HepG2 (cell line): ENCODE results near the gene TSEN34. TPM values are rescaled to one million over a fixed set of nuclear protein-coding genes. Genes with fewer than 3 reads are reported as not detected.

ENCODE experiments used
- AGO2 ChIP-seq: fragments of 200-400 bp; formaldehyde crosslinking; optimal IDR thresholded peaks from 2 replicates; pipeline ENCODE3; 2017; ENCODE audit warnings: mild to moderate bottlenecking, low read depth, low read length, moderate library complexity
- ELF3 ChIP-seq: IDR thresholded peaks from 2 replicates; pipeline ENCODE4 v1.6.1; 2016; ENCODE audit warnings: missing genetic modification reagents, missing compliant biosample characterization
- IRF2 ChIP-seq: IDR thresholded peaks from 2 replicates; pipeline ENCODE4 v1.6.1; 2018; ENCODE audit warnings: missing genetic modification reagents, missing compliant biosample characterization
- MAFK ChIP-seq, 2 experiments: IDR thresholded peaks in 1 of 2; conservative IDR thresholded peaks in 1 of 2; 2 replicates each; pipeline ENCODE4 v1.6.1; 2011; ENCODE audit warnings: improper control_type of control experiment in 2 of 2, low read length in 2 of 2
- MTF1 ChIP-seq: sonication (generic); formaldehyde crosslinking; IDR thresholded peaks from 2 replicates; pipeline ENCODE4 v1.5.0; 2020; ENCODE audit warnings: missing genetic modification reagents
- MZF1 ChIP-seq: sonication (generic); formaldehyde crosslinking; IDR thresholded peaks from 2 replicates; pipeline ENCODE4 v1.8.1; 2023; ENCODE audit warnings: mild to moderate bottlenecking, missing genetic modification reagents, borderline replicate concordance
- NFE2 ChIP-seq: sonication (generic); formaldehyde crosslinking; IDR thresholded peaks from 2 replicates; pipeline ENCODE4 v1.4.0; 2020; ENCODE audit warnings: missing genetic modification reagents
- NR2F6 ChIP-seq, 2 experiments: IDR thresholded peaks; 2 replicates each; pipeline ENCODE4 v1.6.1; 2016; ENCODE audit warnings: antibody characterized with exemption in 1 of 2, mild to moderate bottlenecking in 1 of 2
- POGK ChIP-seq: sonication (generic); formaldehyde crosslinking; conservative IDR thresholded peaks from 2 replicates; pipeline ENCODE4 v1.8.0; 2022; ENCODE audit warnings: mild to moderate bottlenecking, moderate library complexity, missing genetic modification reagents
- POLR2A ChIP-seq, 2 experiments: IDR thresholded peaks; 2 replicates each; pipeline ENCODE4 v1.6.1; 2011; ENCODE audit warnings: low read depth in 2 of 2, low read length in 2 of 2, mild to moderate bottlenecking in 1 of 2, moderate library complexity in 1 of 2; ENCODE audit not compliant: insufficient read depth in 1 of 2
- RAD21 ChIP-seq: fragments of 450-650 bp; formaldehyde crosslinking; IDR thresholded peaks from 2 replicates; pipeline ENCODE4 v1.5.0; 2020; ENCODE audit warnings: mild to moderate bottlenecking
- RBFOX2 ChIP-seq: fragments of 200-400 bp; formaldehyde crosslinking; IDR thresholded peaks from 2 replicates; pipeline ENCODE4 v1.6.1; 2017; ENCODE audit warnings: low read depth, mild to moderate bottlenecking, low read length
- RXRA ChIP-seq: sonication (generic); formaldehyde crosslinking; IDR thresholded peaks from 2 replicates; pipeline ENCODE4 v1.5.1; 2020; ENCODE audit warnings: missing genetic modification reagents
- RXRB ChIP-seq: IDR thresholded peaks from 2 replicates; pipeline ENCODE4 v1.6.1; 2016; ENCODE audit warnings: borderline replicate concordance, missing genetic modification reagents, missing compliant biosample characterization
- SALL1 ChIP-seq: sonication (generic); formaldehyde crosslinking; IDR thresholded peaks from 2 replicates; pipeline ENCODE4 v1.8.0; 2022; ENCODE audit warnings: mild to moderate bottlenecking, missing genetic modification reagents
- SIX1 ChIP-seq: sonication (generic); formaldehyde crosslinking; IDR thresholded peaks from 2 replicates; pipeline ENCODE4 v1.4.0; 2020; ENCODE audit warnings: missing genetic modification reagents, borderline replicate concordance
- ZNF432 ChIP-seq: sonication (generic); formaldehyde crosslinking; IDR thresholded peaks from 2 replicates; pipeline ENCODE4 v1.5.0; 2020; ENCODE audit warnings: missing genetic modification reagents, mild to moderate bottlenecking, borderline replicate concordance
- ZNF574 ChIP-seq: sonication (generic); formaldehyde crosslinking; IDR thresholded peaks from 2 replicates; pipeline ENCODE4 v1.4.0; 2020; ENCODE audit warnings: missing genetic modification reagents
- ZNF792 ChIP-seq: IDR thresholded peaks from 2 replicates; pipeline ENCODE4 v1.6.1; 2016
- polyA plus RNA-seq, 8 experiments: library from polyadenylated mRNA; depleted of rRNA in 3 of 8; stranded (reverse) in 7 of 8; unstranded in 1 of 8; fragments of >200 nt; fragmentation: Illumina TruSeq in 4 of 8; extraction: Trizol in 4 of 8; gene quantifications; 2 replicates each; pipeline versions ENCODE4 v1.2.1 to v1.2.3, GENCODE V29; 2011 to 2016; ENCODE audit warnings: low read depth in 4 of 8, missing spikeins in 1 of 8, mixed read lengths in 1 of 8; ENCODE audit not compliant: insufficient read depth in 1 of 8
- total RNA-seq, 5 experiments: library from RNA; depleted of rRNA; stranded (reverse); fragments of >200 nt; fragmentation: Illumina TruSeq; extraction: Trizol; gene quantifications; 2 replicates each; pipeline ENCODE4 v1.2.3, GENCODE V29; 2016; ENCODE audit warnings: low read depth in 1 of 5
- TF ChIP-seq, protein P1 (sequence below): sonication (generic); formaldehyde crosslinking; IDR thresholded peaks from 2 replicates; pipeline ENCODE4 v1.4.0; 2020; ENCODE audit warnings: missing genetic modification reagents, low read depth, mild to moderate bottlenecking, borderline replicate concordance
- TF ChIP-seq, protein P2 (sequence below): sonication (generic); formaldehyde crosslinking; IDR thresholded peaks from 2 replicates; pipeline ENCODE4 v1.5.1; 2020; ENCODE audit warnings: mild to moderate bottlenecking, moderate library complexity, missing genetic modification reagents
- TF ChIP-seq, protein P3 (sequence below): sonication (generic); formaldehyde crosslinking; IDR thresholded peaks from 2 replicates; pipeline ENCODE4 v1.8.0; 2022; ENCODE audit warnings: missing genetic modification reagents, mild to moderate bottlenecking, moderate library complexity, borderline replicate concordance

Gene TSEN34
- total and polyA plus RNA-seq, 2 of the 13 experiments (the other 11 are each of a cell fraction or from before 2014, with no cell fraction given): 55.1 to 65.4 TPM

DNA sequence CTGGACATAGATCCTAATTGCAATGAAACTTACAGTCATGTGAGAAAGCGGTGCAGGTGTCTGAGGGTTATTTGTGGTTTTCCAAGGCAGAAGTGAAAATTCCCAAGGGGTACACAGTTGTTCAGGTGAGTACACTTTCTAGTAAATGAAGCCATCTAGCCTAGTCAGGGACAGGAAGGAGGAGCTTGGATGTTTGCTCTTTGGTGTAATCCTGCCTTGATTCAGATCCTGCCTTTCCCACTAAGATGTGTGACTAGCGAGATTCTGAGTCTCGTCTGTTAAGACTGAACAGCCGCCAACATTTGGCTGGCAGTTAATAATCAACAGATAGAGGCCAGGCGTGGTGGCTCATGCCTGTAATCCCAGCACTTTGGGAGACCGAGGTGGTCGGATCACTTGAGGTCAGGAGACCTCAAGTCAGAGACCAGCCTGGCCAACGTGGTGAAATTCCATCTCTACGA lies 12.1 kb downstream of the TSEN34 start (continued):
- TF ChIP-seq POGK (CRISPR knock-in tag) (0 out of 2 replicates have a peak, but pooled peaks have one; percentile 34), RAD21 (CRISPR knock-in tag) (no peak), SIX1 (no peak), RBFOX2 (peak; percentile 32; the same call in 1 of the 2 replicates), SALL1 (CRISPR knock-in tag) (peak; percentile 26; the same call in 1 of the 2 replicates), MTF1 (CRISPR knock-in tag) (no peak), ZNF574 (CRISPR knock-in tag) (peak; percentile 64), RXRB (CRISPR knock-in tag) (peak; percentile 71), RXRA (CRISPR knock-in tag) (peak; percentile 68), IRF2 (CRISPR knock-in tag) (peak; percentile 22; the same call in 1 of the 2 replicates), ELF3 (CRISPR knock-in tag) (0 out of 2 replicates have a peak, but pooled peaks have one; percentile 22), ZNF792 (no peak), MZF1 (CRISPR knock-in tag) (no peak), NFE2 (no peak), NR2F6 (IDR thresholded peaks at IDR 0.05) (no peak), NR2F6 (CRISPR knock-in tag; IDR thresholded peaks at IDR 0.05) (peak; percentile 23; the same call in 1 of the 2 replicates), ZNF432 (CRISPR knock-in tag) (no peak), MAFK (conservative IDR thresholded peaks at IDR 0.05 in 1 of 2, IDR thresholded peaks at IDR 0.05 in 1 of 2; ENCODE audit: low read length in 2 of 2) (no peak), AGO2 (no peak), POLR2A (IDR thresholded peaks at IDR 0.05; ENCODE audit: insufficient read depth in 1 of 2, low read depth in 2 of 2, low read length in 2 of 2) (peak in 1 of 2 experiments; percentile 19; a peak in 1 of 4 replicates)
- TF ChIP-seq, protein P1, sequence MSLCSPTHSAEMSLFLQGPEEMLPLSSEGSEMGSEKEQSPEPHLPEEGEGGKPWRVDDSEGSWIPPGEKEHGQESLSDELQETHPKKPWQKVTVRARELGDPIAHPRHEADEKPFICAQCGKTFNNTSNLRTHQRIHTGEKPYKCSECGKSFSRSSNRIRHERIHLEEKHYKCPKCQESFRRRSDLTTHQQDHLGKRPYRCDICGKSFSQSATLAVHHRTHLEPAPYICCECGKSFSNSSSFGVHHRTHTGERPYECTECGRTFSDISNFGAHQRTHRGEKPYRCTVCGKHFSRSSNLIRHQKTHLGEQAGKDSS (CRISPR knock-in tag): no peak
- TF ChIP-seq, protein P2, sequence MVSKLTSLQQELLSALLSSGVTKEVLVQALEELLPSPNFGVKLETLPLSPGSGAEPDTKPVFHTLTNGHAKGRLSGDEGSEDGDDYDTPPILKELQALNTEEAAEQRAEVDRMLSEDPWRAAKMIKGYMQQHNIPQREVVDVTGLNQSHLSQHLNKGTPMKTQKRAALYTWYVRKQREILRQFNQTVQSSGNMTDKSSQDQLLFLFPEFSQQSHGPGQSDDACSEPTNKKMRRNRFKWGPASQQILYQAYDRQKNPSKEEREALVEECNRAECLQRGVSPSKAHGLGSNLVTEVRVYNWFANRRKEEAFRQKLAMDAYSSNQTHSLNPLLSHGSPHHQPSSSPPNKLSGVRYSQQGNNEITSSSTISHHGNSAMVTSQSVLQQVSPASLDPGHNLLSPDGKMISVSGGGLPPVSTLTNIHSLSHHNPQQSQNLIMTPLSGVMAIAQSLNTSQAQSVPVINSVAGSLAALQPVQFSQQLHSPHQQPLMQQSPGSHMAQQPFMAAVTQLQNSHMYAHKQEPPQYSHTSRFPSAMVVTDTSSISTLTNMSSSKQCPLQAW (CRISPR knock-in tag): peak; percentile 87
- TF ChIP-seq, protein P3, sequence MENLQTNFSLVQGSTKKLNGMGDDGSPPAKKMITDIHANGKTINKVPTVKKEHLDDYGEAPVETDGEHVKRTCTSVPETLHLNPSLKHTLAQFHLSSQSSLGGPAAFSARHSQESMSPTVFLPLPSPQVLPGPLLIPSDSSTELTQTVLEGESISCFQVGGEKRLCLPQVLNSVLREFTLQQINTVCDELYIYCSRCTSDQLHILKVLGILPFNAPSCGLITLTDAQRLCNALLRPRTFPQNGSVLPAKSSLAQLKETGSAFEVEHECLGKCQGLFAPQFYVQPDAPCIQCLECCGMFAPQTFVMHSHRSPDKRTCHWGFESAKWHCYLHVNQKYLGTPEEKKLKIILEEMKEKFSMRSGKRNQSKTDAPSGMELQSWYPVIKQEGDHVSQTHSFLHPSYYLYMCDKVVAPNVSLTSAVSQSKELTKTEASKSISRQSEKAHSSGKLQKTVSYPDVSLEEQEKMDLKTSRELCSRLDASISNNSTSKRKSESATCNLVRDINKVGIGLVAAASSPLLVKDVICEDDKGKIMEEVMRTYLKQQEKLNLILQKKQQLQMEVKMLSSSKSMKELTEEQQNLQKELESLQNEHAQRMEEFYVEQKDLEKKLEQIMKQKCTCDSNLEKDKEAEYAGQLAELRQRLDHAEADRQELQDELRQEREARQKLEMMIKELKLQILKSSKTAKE (CRISPR knock-in tag): 0 out of 2 replicates have a peak, but pooled peaks have one; percentile 28
